ENCODE measurements around the gene TBATA.

TBATA gene

GRCh38 chr10:70750156-70750703, 34.9 kb downstream of the TBATA start:
- no peak for TF ChIP-seq FOXP2 (optimal IDR thresholded peaks at IDR 0.05; ENCODE audit: borderline replicate concordance, extremely low read depth, extremely low read length, insufficient read depth)
- TF ChIP-seq SIN3A (IDR thresholded peaks at IDR 0.05; ENCODE audit: borderline replicate concordance, insufficient read depth, low read length) = no peak
- no peak for TF ChIP-seq REST (IDR thresholded peaks at IDR 0.05; ENCODE audit: insufficient read depth in 1 of 2, low read depth in 2 of 2, low read length in 2 of 2)
- TF ChIP-seq TAF1 (IDR thresholded peaks at IDR 0.05; ENCODE audit: borderline replicate concordance, insufficient read depth, low read length) = no peak
- TF ChIP-seq POLR2AphosphoS5 (IDR thresholded peaks at IDR 0.05; ENCODE audit: low read depth, low read length) = no peak

- no peak for TF ChIP-seq REST (IDR thresholded peaks at IDR 0.05; ENCODE audit: insufficient read depth in 1 of 2, low read depth in 2 of 2, low read length in 2 of 2)
These were observed 35.4 kb downstream of the TBATA start for GRCh38 chr10:70749756-70750155.

GRCh38 chr10:70748801-70749573, 36.2 kb downstream of the TBATA start:
- TF ChIP-seq TAF1 (IDR thresholded peaks at IDR 0.05; ENCODE audit: borderline replicate concordance, insufficient read depth, low read length) (no peak), POLR2AphosphoS5 (IDR thresholded peaks at IDR 0.05; ENCODE audit: low read depth, low read length) (no peak), SIN3A (IDR thresholded peaks at IDR 0.05; ENCODE audit: borderline replicate concordance, insufficient read depth, low read length) (no peak), REST (IDR thresholded peaks at IDR 0.05; ENCODE audit: insufficient read depth in 1 of 2, low read depth in 2 of 2, low read length in 2 of 2) (no peak), FOXP2 (optimal IDR thresholded peaks at IDR 0.05; ENCODE audit: borderline replicate concordance, extremely low read depth, extremely low read length, insufficient read depth) (no peak)

- TF ChIP-seq TAF1 (IDR thresholded peaks at IDR 0.05; ENCODE audit: borderline replicate concordance, insufficient read depth, low read length) (no peak), FOXP2 (optimal IDR thresholded peaks at IDR 0.05; ENCODE audit: borderline replicate concordance, extremely low read depth, extremely low read length, insufficient read depth) (no peak), SIN3A (IDR thresholded peaks at IDR 0.05; ENCODE audit: borderline replicate concordance, insufficient read depth, low read length) (no peak), REST (IDR thresholded peaks at IDR 0.05; ENCODE audit: insufficient read depth in 1 of 2, low read depth in 2 of 2, low read length in 2 of 2) (no peak), POLR2AphosphoS5 (IDR thresholded peaks at IDR 0.05; ENCODE audit: low read depth, low read length) (no peak)
These were observed 36.9 kb downstream of the TBATA start for GRCh38 chr10:70748305-70748704.

Data from PFSK-1 (cell line).